HG02763 (cell line): ENCODE data around the gene NCF2.

Source experiments
- ATAC-seq: cut with Tn5 transposase; IDR thresholded peaks from one replicate; pipeline ENCODE4 v1.9.1; 2021; ENCODE audit warnings: mild to moderate bottlenecking, moderate library complexity; ENCODE audit not compliant: unreplicated experiment

The NCF2 gene

DNA sequence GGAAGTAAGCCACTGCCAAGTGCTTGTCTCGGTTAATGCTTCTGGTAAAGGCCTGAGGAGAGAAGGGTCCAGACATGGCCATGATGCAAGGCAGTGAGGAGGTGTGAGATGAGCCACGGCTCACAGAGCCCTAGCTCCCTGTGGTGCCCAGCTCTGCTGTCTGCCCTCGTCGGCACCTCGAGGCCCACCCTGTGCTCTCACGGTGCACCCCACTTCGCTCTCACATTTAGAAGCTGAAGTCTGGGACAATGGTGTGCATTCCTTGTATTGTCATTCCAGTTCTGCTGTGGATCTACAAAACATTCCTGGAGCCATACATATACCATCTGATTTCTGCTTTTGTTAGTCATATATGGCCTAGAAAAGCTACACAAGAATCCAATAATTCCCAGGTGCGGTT lies 3.3 kb downstream of the NCF2 start:
- ATAC-seq = no peak

DNA sequence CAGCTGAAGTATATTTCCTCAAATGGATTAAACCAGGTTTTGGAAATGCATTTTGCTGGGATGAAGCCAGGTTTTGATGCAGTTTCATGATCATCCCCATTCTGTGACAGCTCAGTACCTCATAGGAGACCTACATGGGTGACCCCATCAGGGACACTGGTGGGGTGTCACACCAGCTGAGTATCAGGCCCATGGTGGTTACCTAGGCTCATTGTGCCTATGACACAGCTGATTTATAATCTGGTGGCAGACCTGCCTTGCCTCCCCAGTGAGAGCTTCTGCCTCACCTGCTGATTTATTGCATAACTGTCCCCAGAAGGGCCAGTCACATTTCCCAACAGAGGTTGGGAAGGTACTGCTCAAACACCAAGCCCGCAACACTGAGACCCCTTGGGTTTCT lies 3.8 kb downstream of the NCF2 start:
- ATAC-seq = no peak

DNA sequence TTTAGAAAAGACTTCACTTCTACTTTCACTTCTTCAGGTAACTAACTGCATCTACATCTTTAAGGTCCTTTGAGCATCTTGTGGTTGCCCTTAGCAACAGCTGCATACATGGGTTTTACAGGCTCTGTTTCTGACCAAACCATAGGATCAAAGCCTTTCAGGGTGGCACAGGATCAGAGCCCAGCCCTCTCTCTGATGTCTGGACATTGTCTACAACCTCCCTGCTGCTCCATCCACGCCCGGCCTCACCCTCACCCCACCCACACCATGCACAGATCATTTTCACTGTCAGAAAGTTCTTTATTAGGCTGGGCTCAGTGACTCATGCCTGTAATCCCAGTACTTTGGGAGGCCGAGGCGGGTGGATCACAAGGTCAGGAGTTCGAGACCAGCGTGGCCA lies 5.2 kb downstream of the NCF2 start:
- ATAC-seq = no peak

GRCh38 chr1:183584147-183584546 lies 6.1 kb downstream of the NCF2 start:
- no peak for ATAC-seq

DNA sequence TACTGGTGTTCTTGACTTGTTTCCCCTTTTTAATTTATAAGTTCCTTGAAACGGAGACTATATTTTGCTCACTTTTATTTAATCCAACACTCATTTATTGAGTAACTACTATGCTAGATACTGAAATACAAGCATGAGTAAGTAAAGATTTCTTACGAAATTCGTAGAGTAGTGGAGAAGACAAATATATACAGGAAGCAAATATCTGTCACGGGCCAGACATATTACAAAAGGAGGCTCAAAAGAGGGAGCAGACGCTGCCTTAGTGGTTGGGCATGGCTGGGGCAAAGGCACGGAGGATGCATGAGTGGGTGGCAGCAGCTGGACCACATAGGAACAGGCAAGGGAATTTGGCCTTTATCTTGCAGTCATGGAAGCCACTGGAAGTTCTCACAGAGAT lies 6.8 kb downstream of the NCF2 start:
- ATAC-seq = no peak

DNA sequence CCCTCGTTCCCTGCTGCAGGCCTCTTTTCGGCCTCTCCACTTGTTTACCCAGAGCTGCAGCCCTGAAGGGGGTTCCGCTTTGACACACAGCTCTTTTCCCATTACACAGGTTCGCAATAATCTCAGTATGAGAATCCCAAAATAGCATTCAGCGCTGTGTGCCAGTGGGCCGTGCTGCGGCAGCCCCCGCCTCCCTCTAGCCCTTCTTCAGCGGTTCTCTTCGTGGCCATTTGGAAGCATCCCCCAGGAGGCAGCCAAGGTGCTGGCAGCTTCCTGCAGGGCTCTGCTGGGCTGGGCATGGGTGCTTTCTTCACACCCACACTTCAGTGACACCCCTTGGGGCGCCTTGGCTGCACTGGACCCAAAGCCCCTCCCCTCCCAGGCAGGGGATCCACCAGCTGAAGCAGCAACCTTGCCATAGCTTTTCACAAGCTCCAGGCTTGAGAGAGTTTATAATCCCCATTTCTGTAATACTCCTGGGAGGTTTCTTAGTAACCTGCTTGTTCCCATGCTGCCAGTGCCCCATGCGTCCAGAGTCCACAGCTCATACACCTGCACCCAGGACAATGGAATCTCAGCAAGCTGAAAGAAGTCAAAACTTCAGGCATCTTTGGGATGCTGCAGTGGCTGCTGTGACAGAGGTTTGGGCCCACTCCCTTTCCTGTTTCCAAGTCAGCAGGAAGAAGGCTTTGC lies 8.1 kb downstream of the NCF2 start:
- no peak for ATAC-seq

- no peak for ATAC-seq
These were observed 10.0 kb downstream of the NCF2 start for GRCh38 chr1:183580281-183580682.

- ATAC-seq = no peak
These were observed 11.4 kb downstream of the NCF2 start for GRCh38 chr1:183578856-183579255.

DNA sequence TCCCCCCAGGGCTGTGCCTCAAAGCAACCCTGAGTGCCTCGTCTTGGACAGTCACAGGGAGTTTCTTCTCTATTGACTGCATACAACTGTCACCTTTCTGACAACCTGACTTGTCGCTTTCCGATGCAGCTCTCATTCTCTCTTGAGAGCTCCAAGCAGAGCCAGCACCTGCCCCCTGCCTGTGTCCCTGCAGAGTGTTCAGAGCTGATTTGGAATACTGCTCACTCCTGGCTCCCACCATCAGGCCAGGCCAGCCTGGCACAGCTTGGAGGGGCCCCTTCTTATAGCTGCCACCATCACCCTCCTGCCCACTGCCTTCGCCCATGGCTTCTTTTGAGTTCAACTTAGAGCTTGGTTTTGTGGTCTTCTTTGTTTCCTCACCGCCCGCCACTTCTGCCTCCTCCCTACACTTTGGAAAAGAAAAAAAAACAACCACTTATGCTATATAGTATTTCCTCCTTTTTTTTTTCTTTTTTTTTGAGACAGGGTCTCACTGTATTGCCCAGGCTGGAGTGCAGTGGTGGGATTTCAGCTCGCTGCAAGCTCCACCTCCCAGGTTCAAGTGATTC lies 12.3 kb downstream of the NCF2 start:
- no peak for ATAC-seq

GRCh38 chr1:183576537-183576936 lies 13.7 kb downstream of the NCF2 start:
- no peak for ATAC-seq

DNA sequence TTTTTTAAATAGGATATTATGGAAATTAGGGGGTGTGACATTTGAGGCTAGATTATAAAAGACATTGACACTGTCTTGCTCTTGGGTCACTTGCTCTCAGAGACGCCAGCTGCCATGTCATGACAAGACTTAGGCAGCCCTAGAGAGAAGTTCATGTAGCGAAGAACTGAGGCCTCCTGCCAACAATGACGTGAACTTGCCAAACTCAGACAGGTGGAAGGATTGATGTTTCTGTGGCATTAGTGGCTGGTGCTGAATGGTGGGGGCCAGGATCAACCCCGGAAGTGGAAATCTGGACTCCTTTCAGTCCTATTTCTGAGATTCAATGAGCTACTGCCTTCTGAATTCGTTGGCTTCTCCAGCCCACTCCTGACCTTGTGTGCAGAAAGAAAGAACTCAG lies 14.7 kb downstream of the NCF2 start:
- ATAC-seq = no peak

- no peak for ATAC-seq
These were observed 17.5 kb downstream of the NCF2 start for GRCh38 chr1:183572721-183573120.

GRCh38 chr1:183571678-183572268 lies 18.5 kb downstream of the NCF2 start:
- ATAC-seq = no peak

GRCh38 chr1:183570451-183570850 lies 19.8 kb downstream of the NCF2 start:
- no peak for ATAC-seq

DNA sequence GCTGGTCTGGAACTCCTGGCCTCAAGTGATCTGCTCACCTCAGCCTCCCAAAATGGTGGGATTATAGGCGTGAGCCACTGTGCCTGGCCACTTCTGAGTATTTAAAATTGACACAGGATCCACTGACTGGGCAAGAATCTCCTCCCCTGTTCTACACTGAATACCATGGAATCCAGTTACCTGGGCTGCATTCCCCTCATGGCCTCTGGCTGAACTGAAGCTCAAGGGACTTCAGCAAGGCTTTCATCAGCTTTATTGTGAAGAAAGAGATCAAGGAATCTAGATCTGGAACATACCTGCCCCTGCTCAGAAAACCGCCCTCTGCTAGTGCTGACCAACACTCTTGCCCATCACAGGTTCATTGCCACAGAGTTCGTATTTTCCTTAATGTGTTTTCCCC lies 20.5 kb downstream of the NCF2 start:
- no peak for ATAC-seq

DNA sequence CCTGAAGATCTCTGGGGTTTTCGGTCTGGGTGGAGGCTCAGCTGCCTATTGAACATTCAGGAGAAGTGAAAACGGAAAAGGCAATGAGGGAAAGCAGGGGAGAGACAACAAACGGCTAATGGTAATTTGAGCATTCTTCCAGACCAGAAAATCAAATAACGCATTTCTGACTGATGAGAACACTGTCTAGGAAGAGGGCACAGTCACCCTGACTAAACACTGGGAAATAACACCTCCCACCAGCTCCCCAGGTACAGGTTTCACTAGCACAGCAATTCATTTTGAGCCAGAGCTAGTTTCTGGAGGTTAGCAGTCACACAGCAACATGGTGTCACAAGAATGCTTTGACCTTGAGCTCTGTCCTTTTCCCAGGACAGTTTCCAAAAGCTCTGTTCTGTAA lies 21.1 kb downstream of the NCF2 start:
- no peak for ATAC-seq

DNA sequence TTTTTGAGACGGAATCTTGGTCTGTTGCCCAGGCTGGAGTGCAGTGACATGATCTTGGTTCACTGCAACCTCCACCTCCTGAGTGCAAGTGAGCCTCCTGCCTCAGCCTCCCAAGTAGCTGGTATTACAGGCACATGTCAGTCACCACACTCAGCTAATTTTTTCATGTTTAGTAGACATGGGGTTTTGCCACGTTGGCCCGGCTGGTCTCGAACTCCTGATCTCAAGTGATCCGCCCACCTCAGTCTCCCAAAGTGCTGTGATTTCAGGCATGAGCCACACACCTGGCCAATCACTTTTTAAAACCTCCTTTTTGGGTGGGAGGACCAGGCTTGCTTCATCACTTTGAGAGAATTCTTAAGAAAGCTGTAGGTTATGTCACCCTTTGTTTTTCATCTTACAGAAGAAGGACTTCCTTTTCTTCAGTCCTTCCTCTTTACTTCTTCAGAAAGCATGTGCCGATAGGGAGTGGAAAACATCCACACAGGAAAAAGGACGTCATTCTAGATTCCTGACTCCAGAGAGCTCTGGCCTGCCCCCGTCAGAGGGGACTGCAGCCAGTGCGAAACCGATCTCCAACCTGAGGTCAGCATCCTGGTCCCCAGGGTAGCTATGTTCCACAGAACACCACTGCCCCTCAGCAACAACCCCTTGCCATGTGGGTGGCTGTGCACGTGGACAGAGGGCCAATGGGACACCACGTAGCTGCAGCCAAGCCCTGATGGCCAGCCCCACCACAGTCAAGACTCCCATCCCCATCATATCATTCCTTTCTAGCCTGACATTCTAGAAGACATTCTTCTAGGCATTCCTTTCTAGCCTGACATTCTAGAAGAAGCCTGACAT lies 21.9 kb downstream of the NCF2 start:
- ATAC-seq = no peak

GRCh38 chr1:183567584-183567983 lies 22.7 kb downstream of the NCF2 start:
- no peak for ATAC-seq

DNA sequence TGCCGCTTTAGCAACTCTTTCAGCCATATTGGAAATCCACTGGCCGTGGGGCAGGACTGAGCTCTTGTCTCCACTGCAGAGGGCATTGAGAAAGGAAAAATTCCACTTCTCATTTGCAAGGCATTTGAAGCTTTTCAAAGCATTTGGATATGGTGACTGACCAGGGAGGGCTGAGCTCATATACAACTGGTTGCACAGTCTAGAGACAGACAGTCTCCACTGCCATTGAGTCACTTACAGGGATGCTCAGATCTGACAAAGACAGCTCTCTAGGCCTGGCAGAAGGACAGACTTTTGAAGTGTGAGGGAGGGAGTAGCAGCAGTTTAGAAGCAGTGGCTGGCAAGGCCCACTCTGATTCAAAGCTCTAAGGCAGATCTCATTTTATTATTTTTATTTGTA lies 24.2 kb downstream of the NCF2 start:
- no peak for ATAC-seq

DNA sequence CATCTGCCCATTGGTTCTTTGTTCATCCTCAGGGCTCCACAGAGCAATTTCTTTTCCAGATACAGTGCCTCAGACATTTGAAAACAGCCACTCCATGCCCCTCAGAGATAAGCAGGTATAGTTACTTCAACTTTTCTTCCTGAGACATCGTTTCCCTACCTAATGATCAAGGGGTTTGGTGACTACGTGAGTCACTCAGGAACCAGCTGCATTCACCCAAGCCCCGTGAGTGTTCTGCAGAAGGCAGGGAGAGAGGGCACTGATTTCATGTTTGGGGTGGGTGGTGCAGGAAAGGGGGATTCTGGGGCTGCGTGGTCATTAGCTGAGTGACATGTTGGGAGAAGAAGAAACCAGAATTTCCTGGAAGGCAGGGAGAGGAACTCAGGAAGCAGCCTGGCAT lies 25.0 kb downstream of the NCF2 start:
- no peak for ATAC-seq

GRCh38 chr1:183562701-183563100 lies 27.6 kb downstream of the NCF2 start:
- no peak for ATAC-seq

DNA sequence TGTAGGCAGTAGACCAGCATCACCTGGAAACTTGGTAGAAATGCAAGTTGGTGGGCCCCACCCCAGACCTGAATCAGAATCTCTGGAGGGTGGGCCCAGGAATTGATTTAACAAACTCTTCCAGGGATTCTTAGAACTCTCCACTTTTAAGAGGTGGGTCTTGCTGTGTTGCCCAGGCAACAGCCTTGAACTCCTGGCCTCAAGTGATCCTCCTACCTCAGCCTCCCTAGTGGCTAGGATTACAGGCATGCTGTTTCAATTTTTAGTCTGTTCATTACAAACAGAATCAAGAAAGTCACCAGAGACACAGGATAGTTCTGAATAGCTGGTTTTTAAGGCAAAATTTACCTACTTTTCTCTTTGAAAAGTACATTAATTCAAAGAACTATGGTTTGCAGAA lies 31.2 kb downstream of the NCF2 start:
- ATAC-seq = no peak
